Osteocyte (in vitro differentiated cells): ENCODE data around the gene BST2. TPM values are rescaled to one million over a fixed set of nuclear protein-coding genes. Genes with fewer than 3 reads are reported as not detected.

ENCODE experiments used
- DNase-seq: peaks from one replicate; pipeline ENCODE4 v3.0.0; 2021; ENCODE audit warnings: mixed read lengths; ENCODE audit not compliant: unreplicated experiment; ENCODE audit errors: extremely low spot score
- H3K27ac Mint-ChIP-seq: one replicate; pipeline ENCODE4 v1.8.0; 2021; ENCODE audit warnings: mild to moderate bottlenecking, mixed read lengths; ENCODE audit not compliant: unreplicated experiment
- H3K27me3 Mint-ChIP-seq: one replicate; pipeline ENCODE4 v1.8.0; 2021; ENCODE audit warnings: mixed read lengths; ENCODE audit not compliant: unreplicated experiment
- H3K36me3 Mint-ChIP-seq: one replicate; pipeline ENCODE4 v1.8.0; 2021; ENCODE audit warnings: mixed read lengths; ENCODE audit not compliant: unreplicated experiment
- H3K4me1 Mint-ChIP-seq: one replicate; pipeline ENCODE4 v1.8.0; 2021; ENCODE audit warnings: mixed read lengths; ENCODE audit not compliant: unreplicated experiment
- H3K4me3 Mint-ChIP-seq: one replicate; pipeline ENCODE4 v1.8.0; 2021; ENCODE audit warnings: mild to moderate bottlenecking, moderate library complexity, mixed read lengths; ENCODE audit not compliant: unreplicated experiment
- H3K9me3 Mint-ChIP-seq: one replicate; pipeline ENCODE4 v1.8.0; 2021; ENCODE audit warnings: mixed read lengths; ENCODE audit not compliant: unreplicated experiment
- total RNA-seq: library from RNA; stranded (reverse); gene quantifications from 2 replicates; pipeline ENCODE4 v1.2.1, GENCODE V29; 2021
- TF ChIP-seq, protein P1 (sequence below): fragments of 200-600 bp; sonication (generic); IDR thresholded peaks from 2 replicates; pipeline ENCODE4 v1.5.0; 2021; ENCODE audit warnings: antibody characterized with exemption, mild to moderate bottlenecking, moderate library complexity

The BST2 gene
- total RNA-seq, 1 donor from 2014 or later, result 1.8 TPM

DNA sequence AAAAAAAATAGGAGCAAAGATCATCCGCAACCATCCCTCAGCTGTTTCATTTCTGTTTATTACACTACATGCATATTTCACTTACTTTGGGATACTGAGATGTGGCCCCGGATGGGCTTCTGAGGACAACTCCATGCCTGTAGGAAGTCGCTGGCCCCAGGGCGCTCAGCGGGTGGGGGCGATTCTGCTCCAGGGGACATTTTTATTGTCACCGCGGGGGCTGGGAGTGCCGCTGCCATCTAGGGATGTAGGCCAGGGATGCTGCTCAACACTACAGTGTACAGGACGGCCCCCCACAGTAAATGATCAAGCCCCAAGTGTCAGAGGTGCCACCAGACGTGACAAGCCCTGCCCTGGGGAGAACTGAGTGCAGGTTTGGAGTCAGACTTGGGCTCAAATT, 6.4 kb upstream of the BST2 start:
- Mint-ChIP-seq H3K4me3 (no peak overlapping the region), H3K27me3 (peaks cover 18% of the 10 kb centered on the region), H3K36me3 (no peaks in the 10 kb centered on the region), H3K4me1 (peaks cover 11% of the 10 kb centered on the region), H3K27ac (no peak overlapping the region), H3K9me3 (no peaks in the 10 kb centered on the region)
- no peak for DNase-seq
- TF ChIP-seq, protein P1, sequence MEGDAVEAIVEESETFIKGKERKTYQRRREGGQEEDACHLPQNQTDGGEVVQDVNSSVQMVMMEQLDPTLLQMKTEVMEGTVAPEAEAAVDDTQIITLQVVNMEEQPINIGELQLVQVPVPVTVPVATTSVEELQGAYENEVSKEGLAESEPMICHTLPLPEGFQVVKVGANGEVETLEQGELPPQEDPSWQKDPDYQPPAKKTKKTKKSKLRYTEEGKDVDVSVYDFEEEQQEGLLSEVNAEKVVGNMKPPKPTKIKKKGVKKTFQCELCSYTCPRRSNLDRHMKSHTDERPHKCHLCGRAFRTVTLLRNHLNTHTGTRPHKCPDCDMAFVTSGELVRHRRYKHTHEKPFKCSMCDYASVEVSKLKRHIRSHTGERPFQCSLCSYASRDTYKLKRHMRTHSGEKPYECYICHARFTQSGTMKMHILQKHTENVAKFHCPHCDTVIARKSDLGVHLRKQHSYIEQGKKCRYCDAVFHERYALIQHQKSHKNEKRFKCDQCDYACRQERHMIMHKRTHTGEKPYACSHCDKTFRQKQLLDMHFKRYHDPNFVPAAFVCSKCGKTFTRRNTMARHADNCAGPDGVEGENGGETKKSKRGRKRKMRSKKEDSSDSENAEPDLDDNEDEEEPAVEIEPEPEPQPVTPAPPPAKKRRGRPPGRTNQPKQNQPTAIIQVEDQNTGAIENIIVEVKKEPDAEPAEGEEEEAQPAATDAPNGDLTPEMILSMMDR, result no peak

DNA sequence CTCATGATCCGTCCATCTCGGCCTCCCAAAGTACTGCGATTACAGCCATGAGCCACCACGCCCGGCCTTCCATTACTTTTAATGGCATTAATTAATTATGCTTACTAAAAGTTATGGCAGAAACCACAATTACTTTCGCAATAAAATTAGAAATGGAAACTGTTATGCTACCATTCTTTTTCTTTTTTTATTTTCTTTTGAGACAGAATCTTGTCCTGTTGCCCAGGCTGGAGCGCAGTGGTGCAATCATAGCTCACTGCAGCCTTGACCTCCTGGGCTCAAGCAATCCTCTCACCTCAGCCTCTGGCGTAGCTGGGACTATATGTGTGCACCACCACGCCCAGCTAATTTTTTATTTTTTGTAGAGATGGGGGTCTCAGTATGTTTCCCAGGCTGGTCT, 4.6 kb upstream of the BST2 start:
- Mint-ChIP-seq H3K27ac (no peak overlapping the region), H3K36me3 (no peaks in the 10 kb centered on the region), H3K9me3 (no peaks in the 10 kb centered on the region), H3K4me3 (no peak overlapping the region), H3K27me3 (peaks cover 9% of the 10 kb centered on the region), H3K4me1 (peaks cover 25% of the 10 kb centered on the region)
- DNase-seq, result no peak
- TF ChIP-seq, protein P1, result no peak

DNA sequence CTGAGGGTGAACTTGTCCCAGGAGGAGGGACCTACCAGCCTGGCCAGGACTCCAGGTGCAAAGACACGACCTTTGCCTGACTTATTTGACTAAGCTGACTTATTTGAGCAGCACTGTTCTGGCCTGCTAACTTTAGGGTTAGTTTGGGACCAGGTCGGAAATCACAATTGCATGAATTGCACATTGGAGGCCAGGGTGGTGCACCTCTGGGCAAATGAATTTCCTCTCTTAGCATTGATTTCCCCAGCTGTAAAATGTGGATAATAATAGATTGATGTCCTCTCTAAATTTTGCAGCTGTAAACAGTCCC, 1.4 kb upstream of the BST2 start:
- no peak overlapping the region for H3K4me3 Mint-ChIP-seq
- H3K27me3 Mint-ChIP-seq, result no peaks in the 10 kb centered on the region
- DNase-seq, result no peak
- no peak overlapping the region for H3K27ac Mint-ChIP-seq
- H3K36me3 Mint-ChIP-seq, result no peaks in the 10 kb centered on the region
- TF ChIP-seq, protein P1, result no peak
- H3K9me3 Mint-ChIP-seq, result no peaks in the 10 kb centered on the region
- peaks cover 18% of the 10 kb centered on the region for H3K4me1 Mint-ChIP-seq

DNA sequence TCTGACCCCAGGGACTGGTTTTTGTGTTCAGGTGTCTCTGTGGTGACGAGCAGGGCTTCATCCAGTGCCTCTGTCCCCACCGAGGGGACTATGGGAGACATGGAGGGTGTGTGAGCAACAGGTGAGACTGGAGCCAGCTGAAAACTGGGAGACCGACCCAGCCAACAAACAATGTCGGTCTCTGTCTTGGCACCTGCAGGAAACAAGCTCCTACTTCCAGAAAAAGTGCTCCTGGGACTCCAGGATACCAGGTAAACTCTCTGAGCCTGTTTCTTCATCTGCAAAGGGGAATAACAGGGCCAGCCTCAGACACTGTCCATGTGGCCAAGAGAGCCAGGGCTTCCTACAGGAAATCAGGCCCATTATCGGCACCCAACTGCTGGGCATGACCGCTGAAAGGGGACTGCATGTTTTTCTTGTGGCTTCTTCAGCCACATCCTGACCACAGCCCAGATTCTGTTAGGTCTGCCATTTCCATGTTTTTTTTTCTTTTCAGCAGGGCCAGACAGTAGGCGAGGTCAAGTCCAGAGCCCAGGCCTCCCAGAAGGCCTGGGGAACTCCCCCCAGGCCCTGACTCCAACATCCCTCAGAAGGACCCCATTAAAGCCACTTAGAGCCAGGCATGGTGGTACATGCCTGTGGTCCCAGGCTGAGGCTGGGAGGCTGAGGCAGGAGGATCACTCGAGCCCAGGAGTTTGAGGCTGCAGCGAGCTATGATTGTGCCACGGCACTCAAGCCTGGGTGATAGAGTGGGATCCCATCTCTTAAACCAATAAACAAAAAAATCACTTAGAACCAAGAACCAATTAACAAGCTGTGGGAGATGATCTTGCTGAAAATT, 836 bp upstream of the BST2 start:
- H3K4me3 Mint-ChIP-seq, result no peak overlapping the region
- H3K36me3 Mint-ChIP-seq, result no peaks in the 10 kb centered on the region
- DNase-seq, result no peak
- peaks cover 18% of the 10 kb centered on the region for H3K4me1 Mint-ChIP-seq
- no peaks in the 10 kb centered on the region for H3K9me3 Mint-ChIP-seq
- peaks cover 4% of the 10 kb centered on the region for H3K27me3 Mint-ChIP-seq
- TF ChIP-seq, protein P1, result no peak
- peak overlapping the region; percentile 47 for H3K27ac Mint-ChIP-seq

DNA sequence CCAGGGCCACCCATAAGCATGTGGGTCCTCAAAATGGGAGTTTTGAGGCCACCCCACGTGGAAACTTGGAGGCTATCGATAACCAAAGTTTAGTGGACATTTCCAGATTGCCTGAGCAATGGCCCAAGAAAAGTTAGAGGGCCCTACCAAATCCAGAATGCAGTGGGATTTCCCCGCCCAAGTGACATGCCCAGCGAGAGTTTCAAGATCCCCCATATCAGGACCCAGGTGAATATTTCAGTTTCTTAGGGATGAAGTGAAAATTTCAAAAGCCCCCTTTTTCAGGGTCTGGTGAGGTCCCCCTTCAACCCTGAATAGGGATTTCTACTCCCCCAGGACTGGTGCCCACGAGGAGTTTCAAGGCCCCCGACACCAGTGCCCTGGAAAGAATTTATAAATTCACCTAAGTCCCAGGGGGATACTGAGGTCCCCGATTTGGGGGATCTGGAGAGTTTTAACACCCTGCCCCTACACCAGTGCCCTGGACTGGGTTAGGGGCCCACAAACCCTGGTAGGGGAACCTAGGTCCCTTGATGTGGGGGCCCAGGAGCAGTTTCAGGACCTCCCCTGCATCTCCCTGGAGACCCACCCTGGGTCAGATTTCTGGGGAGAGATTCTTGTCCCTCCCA, 695 bp downstream of the BST2 start:
- DNase-seq, result no peak
- Mint-ChIP-seq H3K27ac (no peak overlapping the region), H3K4me3 (no peak overlapping the region)

More for the DNA sequence above, 695 bp downstream of the BST2 start:
- Mint-ChIP-seq H3K9me3 (no peaks in the 10 kb centered on the region), H3K36me3 (no peaks in the 10 kb centered on the region), H3K27me3 (peaks cover 4% of the 10 kb centered on the region), H3K4me1 (peaks cover 18% of the 10 kb centered on the region)
- TF ChIP-seq, protein P1, result no peak
